ENCODE results near the gene NHLRC2. TPM values are rescaled to one million over a fixed set of nuclear protein-coding genes. Genes with fewer than 3 reads are reported as not detected.

The NHLRC2 gene
- polyA plus RNA-seq, 3 donors = 2.8 to 6.9 (median 5.3) TPM

- Histone ChIP-seq H2AFZ (ENCODE audit: insufficient read depth, low read depth, low read length, poor library complexity, severe bottlenecking) (no peak overlapping the region), H3K4me3 (replicated peaks in 1 of 3; ENCODE audit: low read depth in 2 of 3, low read length in 3 of 3) (no peak overlapping the region), H3K27me3 (ENCODE audit: control insufficient read depth in 2 of 2, insufficient read depth in 2 of 2, low read length in 2 of 2) (peaks cover 0 to 3% of the 10 kb centered on the region in 2 donors), H3K9ac (ENCODE audit: insufficient read depth, low read length, poor library complexity, severe bottlenecking) (no peak overlapping the region), H3K4me2 (replicated peaks; ENCODE audit: extremely low read depth, low read length, poor library complexity, severe bottlenecking) (no peak overlapping the region), H3K79me2 (ENCODE audit: insufficient read depth, low read length) (no peaks in the 10 kb centered on the region), H3K36me3 (replicated peaks in 1 of 2; ENCODE audit: control insufficient read depth in 1 of 2, insufficient read depth in 2 of 2, low read length in 2 of 2) (peaks cover 0 to 13% of the 10 kb centered on the region in 2 donors), H3K4me1 (ENCODE audit: control insufficient read depth in 1 of 2, insufficient read depth in 2 of 2, low read length in 2 of 2) (no peaks in the 10 kb centered on the region), H4K20me1 (ENCODE audit: insufficient read depth, low read length) (no peaks in the 10 kb centered on the region), H3K27ac (ENCODE audit: low read depth in 1 of 2, low read length in 2 of 2) (no peak overlapping the region), H3K9me3 (replicated peaks in 1 of 2; ENCODE audit: control insufficient read depth in 1 of 2, insufficient read depth in 1 of 2, low read length in 2 of 2) (no peaks in the 10 kb centered on the region)
- intact Hi-C loops (cut with micrococcal nuclease) = no loop called here
- Mint-ChIP-seq H3K4me1 (peaks cover 4% of the 10 kb centered on the region), H3K36me3 (peaks cover 16 to 18% of the 10 kb centered on the region in 2 donors), H3K4me3 (no peak overlapping the region), H3K9me3 (no peaks in the 10 kb centered on the region), H3K27me3 (ENCODE audit: low read depth in 3 of 3) (no peaks in the 10 kb centered on the region), H3K27ac (no peak overlapping the region)
- TF ChIP-seq CTCF (IDR thresholded peaks at IDR 0.05) = no peak
- no peak for DNase-seq
- no CpG with 5 or more reads among the region's 3 CpGs for WGBS (ENCODE audit: insufficient coverage)
Measured at GRCh38 chr10:113917636-113918035, 63.2 kb downstream of the NHLRC2 start.

GRCh38 chr10:113920114-113920513 is 65.7 kb downstream of the NHLRC2 start:
- Histone ChIP-seq H3K27ac (ENCODE audit: low read depth in 1 of 2, low read length in 2 of 2) (no peak overlapping the region), H3K4me3 (replicated peaks in 1 of 3; ENCODE audit: low read depth in 2 of 3, low read length in 3 of 3) (no peak overlapping the region), H3K27me3 (ENCODE audit: control insufficient read depth in 2 of 2, insufficient read depth in 2 of 2, low read length in 2 of 2) (peaks cover 3 to 4% of the 10 kb centered on the region in 2 donors), H3K4me2 (replicated peaks; ENCODE audit: extremely low read depth, low read length, poor library complexity, severe bottlenecking) (no peak overlapping the region), H3K4me1 (ENCODE audit: control insufficient read depth in 1 of 2, insufficient read depth in 2 of 2, low read length in 2 of 2) (no peaks in the 10 kb centered on the region), H3K36me3 (replicated peaks in 1 of 2; ENCODE audit: control insufficient read depth in 1 of 2, insufficient read depth in 2 of 2, low read length in 2 of 2) (no peaks in the 10 kb centered on the region), H4K20me1 (ENCODE audit: insufficient read depth, low read length) (no peaks in the 10 kb centered on the region), H2AFZ (ENCODE audit: insufficient read depth, low read depth, low read length, poor library complexity, severe bottlenecking) (no peak overlapping the region), H3K9ac (ENCODE audit: insufficient read depth, low read length, poor library complexity, severe bottlenecking) (no peak overlapping the region), H3K9me3 (replicated peaks in 1 of 2; ENCODE audit: control insufficient read depth in 1 of 2, insufficient read depth in 1 of 2, low read length in 2 of 2) (peaks cover 7 to 9% of the 10 kb centered on the region in 2 donors), H3K79me2 (ENCODE audit: insufficient read depth, low read length) (no peaks in the 10 kb centered on the region)
- TF ChIP-seq CTCF (IDR thresholded peaks at IDR 0.05) = no peak
- Mint-ChIP-seq H3K36me3 (peaks cover 8 to 10% of the 10 kb centered on the region in 2 donors), H3K4me3 (peak overlapping the region in 1 of 2 donors; percentile 36), H3K4me1 (peaks cover 6% of the 10 kb centered on the region), H3K9me3 (peaks cover 2 to 18% (median 11%) of the 10 kb centered on the region in 7 donors), H3K27ac (no peak overlapping the region), H3K27me3 (ENCODE audit: low read depth in 3 of 3) (peaks cover 2 to 7% (median 4%) of the 10 kb centered on the region in 3 donors)
- DNase-seq = no peak
- intact Hi-C loops (cut with micrococcal nuclease) = no loop called here
- WGBS (ENCODE audit: insufficient coverage) = no CpG with 5 or more reads among the region's 3 CpGs

All from CD14-positive monocyte (primary cell).